ENCODE measurements around the gene RRAGD.

The RRAGD gene
- 8.3 to 25.6 (median 22.1) reads per million in 3 experiments for total RNA-seq

- DNase-seq = peak; percentile 67
Observed at GRCh38 chr6:89412071-89413005, at the start of gene RRAGD. Gene RRAGD, minus strand, starts transcription at chr6:89412273. Its CDS starts 280 bp downstream, at chr6:89411993.

GRCh38 chr6:89460713-89461112 is 48.6 kb upstream of the RRAGD start:
- no peak for DNase-seq

- no peak for DNase-seq
Observed at GRCh38 chr6:89459501-89459900, 47.4 kb upstream of the RRAGD start.

GRCh38 chr6:89458704-89459103 is 46.6 kb upstream of the RRAGD start:
- DNase-seq = no peak

- DNase-seq = no peak
Observed at GRCh38 chr6:89454300-89454699, 42.2 kb upstream of the RRAGD start.

GRCh38 chr6:89452281-89452680 is 40.2 kb upstream of the RRAGD start:
- DNase-seq = no peak

- no peak for DNase-seq
Observed at GRCh38 chr6:89449193-89449592, 37.1 kb upstream of the RRAGD start.

- DNase-seq = no peak
Observed at GRCh38 chr6:89443658-89444057, 31.6 kb upstream of the RRAGD start.

- DNase-seq = no peak
Observed at GRCh38 chr6:89440200-89440599, 28.1 kb upstream of the RRAGD start.

- no peak for DNase-seq
Observed at GRCh38 chr6:89439014-89439413, 26.9 kb upstream of the RRAGD start.

- DNase-seq = no peak
Observed at GRCh38 chr6:89438248-89438647, 26.2 kb upstream of the RRAGD start.

- DNase-seq = no peak
Observed at GRCh38 chr6:89436226-89436625, 24.2 kb upstream of the RRAGD start.

- no peak for DNase-seq
Observed at GRCh38 chr6:89434954-89435353, 22.9 kb upstream of the RRAGD start.

- DNase-seq = no peak
Observed at GRCh38 chr6:89434150-89434499, 22.1 kb upstream of the RRAGD start.

- peak; percentile 25 for DNase-seq
Observed at GRCh38 chr6:89433252-89434149, 21.4 kb upstream of the RRAGD start.

GRCh38 chr6:89432875-89433251 is 20.8 kb upstream of the RRAGD start, which contains the start of gene ANKRD6:
Gene ANKRD6, plus strand, starts transcription at chr6:89433152. Its CDS starts 133,825 bp downstream, at chr6:89566977.
- peak; percentile 72 for DNase-seq

- no peak for DNase-seq
Observed at GRCh38 chr6:89430201-89430962, 18.3 kb upstream of the RRAGD start.

- DNase-seq = no peak
Observed at GRCh38 chr6:89416796-89417195, 4.7 kb upstream of the RRAGD start.

- DNase-seq = no peak
Observed at GRCh38 chr6:89415185-89415584, 3.1 kb upstream of the RRAGD start.

- DNase-seq = no peak
Observed at GRCh38 chr6:89414215-89414614, 2.1 kb upstream of the RRAGD start.

GRCh38 chr6:89413006-89413400 is 930 bp upstream of the RRAGD start:
- DNase-seq = no peak
